SH-SY5Y (cell line): Measurements from ENCODE around the gene GTF2H4.

Source experiments
- GATA2 ChIP-seq: IDR thresholded peaks from 2 replicates; pipeline ENCODE4 v1.6.1; 2011; ENCODE audit warnings: mild to moderate bottlenecking, low read depth, low read length
- GATA3 ChIP-seq: IDR thresholded peaks from 2 replicates; pipeline ENCODE4 v1.6.1; 2011; ENCODE audit warnings: low read depth, mild to moderate bottlenecking, low read length, moderate library complexity

DNA sequence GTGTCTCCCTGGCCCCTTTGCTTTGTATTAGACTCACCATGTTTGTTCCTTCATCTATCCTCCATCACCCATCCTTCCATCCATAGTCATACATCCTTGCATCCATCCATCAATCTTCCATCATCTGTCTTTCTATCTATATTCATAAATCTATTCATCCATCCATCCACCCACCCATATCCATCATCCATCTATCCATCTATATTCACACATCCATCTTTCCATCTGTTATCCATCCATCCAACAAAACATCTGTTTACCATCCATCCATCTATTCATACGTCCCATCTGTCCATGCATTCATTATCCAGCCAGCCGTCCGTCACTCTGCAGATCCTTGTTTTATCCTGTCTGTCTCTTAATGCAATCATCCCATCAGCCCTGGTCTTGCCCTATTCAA is 13.1 kb upstream of the GTF2H4 start:
- no peak for TF ChIP-seq GATA2
- TF ChIP-seq GATA3: no peak
